Limb (tissue), 2 donors: ENCODE measurements around the gene ODF2L.
"Not testable (repeated sequence)": the region's sequence is repeated elsewhere in the genome, so short reads cannot be mapped to it uniquely, and the experiment has no call there.

Experiments
- DNase-seq, 2 donors: peaks; one replicate each; pipeline ENCODE4 v3.0.0-alpha.2; 2016; ENCODE audit errors: extremely low spot score in 2 of 2

The ODF2L gene

DNA sequence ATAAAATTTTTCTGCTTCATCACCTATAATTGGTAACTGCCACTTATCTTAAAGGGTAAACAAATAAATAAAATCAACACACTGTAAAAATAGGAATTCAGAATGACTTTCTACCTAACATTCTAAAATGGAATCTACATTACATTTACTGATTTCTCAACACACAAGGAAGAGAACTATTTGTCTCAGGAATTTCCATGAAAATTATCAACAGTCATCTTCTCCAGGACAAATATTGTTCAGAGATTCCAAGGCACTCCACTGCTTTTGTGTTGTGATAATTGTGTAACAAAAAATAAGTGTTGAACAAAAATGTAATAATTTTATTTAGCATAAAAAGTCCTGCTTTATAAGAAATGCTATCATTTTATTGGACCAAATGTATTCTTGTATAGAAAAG lies 7.3 kb downstream of the ODF2L start:
- no peak for DNase-seq

DNA sequence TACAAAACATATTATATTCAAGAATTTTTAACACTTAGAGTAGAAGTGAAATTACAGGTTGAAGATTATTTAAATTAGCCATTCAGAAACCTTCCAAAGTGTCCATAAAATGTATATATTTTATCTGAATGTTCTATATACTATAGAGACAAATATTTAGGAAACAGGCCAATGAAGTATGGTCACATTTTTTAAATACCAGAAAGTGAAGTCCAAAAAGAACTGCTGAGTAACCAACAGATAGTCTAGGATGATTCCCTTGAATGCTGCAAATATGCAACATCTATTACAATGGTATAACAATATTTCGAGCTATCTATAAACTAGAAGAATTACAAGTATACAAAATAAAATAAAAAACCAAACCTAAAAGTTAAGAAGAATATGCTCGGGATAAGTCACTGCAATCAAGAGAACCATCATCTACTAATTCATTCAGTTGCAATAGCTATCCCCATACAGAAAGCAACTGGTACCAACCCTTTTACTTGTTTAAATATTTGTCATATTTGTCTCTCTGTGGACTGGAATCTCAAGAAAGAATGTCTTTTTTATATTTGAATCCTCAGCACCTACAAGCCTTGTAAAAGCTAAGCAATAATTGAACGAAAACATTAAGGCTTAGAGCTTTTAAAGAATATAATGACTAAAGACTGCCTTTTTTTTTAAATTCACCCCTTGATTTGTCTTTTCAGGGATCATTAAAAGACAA lies 8.1 kb downstream of the ODF2L start:
- DNase-seq = no peak

DNA sequence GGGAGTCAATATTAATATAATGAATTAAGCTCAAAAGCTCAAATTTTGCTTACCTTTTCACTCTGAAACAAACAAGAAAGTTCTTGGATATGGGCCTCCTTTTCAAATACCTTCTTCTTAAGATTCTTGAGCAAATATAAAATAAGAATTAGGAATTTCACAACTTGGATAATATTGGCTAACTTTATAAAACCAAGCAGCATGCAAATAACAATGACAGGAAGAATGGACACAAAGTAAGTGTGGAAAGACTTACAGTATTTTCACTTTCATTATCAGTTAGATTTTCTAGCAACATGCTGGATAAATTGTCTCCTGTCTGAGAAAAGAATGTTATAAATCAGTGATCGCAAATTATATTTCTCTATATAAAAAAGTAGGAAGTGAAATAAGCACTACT lies 13.2 kb downstream of the ODF2L start:
- no peak for DNase-seq

DNA sequence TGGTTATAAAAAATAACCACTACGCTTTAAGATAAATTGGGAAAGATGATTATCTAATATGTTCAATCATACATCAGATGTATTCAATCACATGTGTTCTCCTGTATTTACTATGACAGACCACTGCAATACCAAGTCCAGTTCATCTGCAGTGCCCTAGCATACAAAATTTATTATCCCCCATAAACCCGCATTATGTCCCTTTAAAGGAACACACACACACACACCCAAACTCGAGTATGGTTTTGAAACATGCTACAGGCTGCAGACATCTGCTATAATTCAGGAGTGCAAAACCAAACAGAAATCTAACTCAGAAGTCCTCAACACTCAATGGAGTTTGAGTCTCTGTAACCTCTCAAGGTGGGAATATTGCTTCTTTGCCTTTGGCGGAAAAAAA lies 14.9 kb downstream of the ODF2L start:
- no peak for DNase-seq

- DNase-seq = peak in 1 of 2 donors; percentile 85
These were observed 15.8 kb downstream of the ODF2L start for GRCh38 chr1:86380257-86380861.

DNA sequence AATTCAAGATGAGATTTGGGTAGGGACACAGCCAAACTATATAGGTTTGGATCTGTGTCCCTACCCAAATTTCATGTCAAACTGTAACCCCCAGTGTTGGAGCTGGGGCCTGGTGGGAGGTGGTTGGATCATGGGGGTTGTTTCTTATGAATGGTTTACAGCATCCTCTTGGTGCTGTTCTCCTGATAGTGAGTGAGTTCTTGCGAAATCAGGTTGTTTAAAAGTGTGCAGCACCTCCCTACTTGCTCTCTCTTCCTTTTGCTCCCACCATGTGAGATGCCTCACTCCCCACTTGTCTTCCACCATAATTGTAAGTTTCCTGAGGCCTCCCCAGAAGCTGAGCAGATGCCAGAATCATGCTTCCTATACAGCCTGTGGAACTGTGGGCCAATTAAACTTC lies 17.3 kb downstream of the ODF2L start:
- DNase-seq = no peak

DNA sequence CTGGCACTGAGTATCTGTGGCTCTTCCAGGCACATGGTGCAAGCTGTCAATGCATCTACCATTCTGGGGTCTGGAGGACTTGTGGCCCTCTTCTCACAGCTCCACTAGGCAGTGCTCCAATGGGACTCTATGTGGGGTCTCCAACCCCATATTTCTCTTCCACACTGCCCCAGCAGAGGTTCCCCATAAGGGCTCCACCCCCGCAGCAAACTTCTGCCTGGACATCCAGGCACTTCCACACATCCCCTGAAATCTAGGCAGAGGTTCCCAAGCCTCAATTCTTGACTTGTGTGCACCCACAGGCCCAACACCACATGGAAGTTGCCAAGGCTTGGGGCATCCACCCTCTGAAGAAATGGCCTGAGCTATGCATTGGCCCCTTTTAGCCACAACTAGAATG lies 18.8 kb downstream of the ODF2L start:
- DNase-seq = no peak

DNA sequence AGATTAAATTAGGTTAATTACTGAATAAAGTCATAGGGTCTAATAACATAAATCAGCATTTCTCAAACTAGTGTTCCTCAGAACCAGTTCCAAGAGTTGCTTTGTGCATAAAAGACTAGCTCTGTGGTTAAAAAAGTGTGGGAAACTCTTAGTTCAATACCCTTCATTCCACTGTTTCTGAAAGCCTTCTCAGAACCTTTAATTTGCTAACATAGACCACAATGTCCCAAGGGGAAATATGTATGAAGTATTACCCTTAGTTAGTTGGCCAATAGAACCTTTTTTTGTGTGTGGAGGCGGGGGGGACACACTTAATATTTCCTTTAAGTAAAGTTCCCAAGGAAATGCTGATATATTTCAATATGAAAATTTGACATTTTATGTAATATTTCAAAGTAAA lies 20.4 kb downstream of the ODF2L start:
- DNase-seq = no peak

DNA sequence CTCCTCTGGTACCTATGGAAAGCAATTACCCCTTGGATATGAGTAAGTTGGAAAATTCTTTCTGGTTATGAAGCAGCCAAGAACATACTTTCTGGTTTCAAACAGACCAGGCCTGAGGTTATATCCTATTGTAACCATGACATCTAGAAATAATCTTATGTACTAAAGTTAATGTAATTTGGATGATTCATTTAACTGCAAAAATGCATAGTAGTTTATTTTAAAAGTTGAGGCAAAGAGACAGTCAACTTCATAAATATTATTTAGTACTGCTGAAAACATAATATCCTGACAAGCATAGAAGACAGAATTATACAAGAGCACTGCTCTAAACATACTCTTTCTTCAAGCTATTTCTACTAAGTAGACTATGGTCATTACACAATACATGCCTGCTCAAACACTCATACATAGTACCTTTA lies 25.5 kb downstream of the ODF2L start:
- peak in 1 of 2 donors; percentile 13 for DNase-seq

- DNase-seq = no peak
These were observed 30.2 kb downstream of the ODF2L start for GRCh38 chr1:86365896-86366295.

DNA sequence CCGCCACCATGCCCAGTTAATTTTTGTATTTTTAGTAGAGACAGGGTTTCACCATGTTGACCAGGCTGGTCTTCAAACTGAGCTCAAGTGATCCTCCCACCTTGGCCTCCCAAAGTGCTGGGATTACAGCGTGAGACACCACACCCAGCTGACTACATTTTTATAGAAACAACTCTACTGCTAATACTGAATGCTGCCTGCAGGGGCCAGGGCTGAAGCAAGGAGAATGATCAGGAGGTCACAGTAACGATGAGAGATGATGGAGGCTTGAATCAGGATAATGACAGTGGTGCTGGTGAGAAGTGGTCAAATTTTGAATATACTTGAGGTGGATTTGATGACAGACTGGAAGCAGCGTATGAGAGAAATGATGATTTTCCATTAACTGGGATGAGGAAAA lies 33.3 kb downstream of the ODF2L start:
- no peak for DNase-seq

DNA sequence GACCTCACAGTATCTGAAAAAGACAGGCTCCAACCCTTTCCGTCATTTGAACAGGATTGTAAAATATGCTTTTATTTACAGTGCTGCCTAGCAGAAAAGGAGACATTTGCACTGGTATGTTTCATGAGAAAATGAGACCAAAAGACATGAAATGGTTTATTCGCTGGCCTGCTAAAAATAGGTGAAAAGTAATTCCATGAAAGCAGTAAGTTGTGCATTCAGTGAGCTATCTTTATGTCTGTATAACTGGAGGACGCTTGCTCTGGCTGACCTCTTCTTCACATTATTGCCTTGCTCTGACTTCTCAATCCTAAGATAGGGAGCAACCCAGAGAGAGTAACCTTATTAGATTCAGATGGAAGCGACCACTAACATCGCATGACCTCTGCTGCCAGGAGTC lies 38.3 kb downstream of the ODF2L start:
- no peak for DNase-seq

GRCh38 chr1:86356247-86356646 lies 39.9 kb downstream of the ODF2L start:
- DNase-seq = peak in 1 of 2 donors; percentile 55

- no peak for DNase-seq
These were observed 44.0 kb downstream of the ODF2L start for GRCh38 chr1:86352086-86352485.

DNA sequence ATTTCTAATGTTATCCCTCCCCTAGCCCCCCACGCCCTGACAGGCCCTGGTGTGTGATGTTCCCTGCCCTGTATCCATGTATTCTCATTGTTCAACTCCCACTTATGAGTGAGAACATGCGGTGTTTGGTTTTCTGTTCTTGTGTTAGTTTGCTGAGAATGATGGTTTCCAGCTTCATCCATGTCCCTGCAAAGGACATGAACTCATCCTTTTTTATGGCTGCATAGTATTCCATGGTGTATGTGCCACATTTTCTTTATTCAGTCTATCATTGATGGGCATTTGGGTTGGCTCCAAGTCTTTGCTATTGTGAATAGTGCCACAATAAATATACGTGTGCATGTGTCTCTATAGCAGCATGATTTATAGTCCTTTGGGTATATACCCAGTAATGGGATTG lies 45.9 kb downstream of the ODF2L start:
- not testable (repeated sequence) for DNase-seq

- DNase-seq = no peak
These were observed 49.7 kb downstream of the ODF2L start for GRCh38 chr1:86346388-86346787.

DNA sequence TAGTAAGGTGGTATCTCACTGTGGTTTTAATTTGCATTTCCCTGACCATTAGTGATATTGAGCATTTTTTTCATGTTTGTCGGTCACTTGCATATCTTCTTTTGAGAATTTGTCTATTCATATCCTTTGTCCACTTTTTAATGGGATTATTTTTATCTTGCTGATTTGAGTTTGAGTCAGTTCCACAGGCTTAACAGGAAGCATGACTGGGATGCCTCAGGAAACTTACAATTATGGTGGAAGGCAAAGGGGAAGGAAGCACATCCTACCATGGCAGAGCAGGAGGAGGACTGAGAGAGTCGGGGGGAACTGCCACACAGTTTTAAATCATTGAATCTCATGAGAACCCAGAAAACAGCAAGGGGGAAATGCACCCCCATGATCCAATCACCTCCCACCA lies 51.1 kb downstream of the ODF2L start:
- DNase-seq = no peak

- no peak for DNase-seq
These were observed 56.2 kb downstream of the ODF2L start for GRCh38 chr1:86339906-86340305.

DNA sequence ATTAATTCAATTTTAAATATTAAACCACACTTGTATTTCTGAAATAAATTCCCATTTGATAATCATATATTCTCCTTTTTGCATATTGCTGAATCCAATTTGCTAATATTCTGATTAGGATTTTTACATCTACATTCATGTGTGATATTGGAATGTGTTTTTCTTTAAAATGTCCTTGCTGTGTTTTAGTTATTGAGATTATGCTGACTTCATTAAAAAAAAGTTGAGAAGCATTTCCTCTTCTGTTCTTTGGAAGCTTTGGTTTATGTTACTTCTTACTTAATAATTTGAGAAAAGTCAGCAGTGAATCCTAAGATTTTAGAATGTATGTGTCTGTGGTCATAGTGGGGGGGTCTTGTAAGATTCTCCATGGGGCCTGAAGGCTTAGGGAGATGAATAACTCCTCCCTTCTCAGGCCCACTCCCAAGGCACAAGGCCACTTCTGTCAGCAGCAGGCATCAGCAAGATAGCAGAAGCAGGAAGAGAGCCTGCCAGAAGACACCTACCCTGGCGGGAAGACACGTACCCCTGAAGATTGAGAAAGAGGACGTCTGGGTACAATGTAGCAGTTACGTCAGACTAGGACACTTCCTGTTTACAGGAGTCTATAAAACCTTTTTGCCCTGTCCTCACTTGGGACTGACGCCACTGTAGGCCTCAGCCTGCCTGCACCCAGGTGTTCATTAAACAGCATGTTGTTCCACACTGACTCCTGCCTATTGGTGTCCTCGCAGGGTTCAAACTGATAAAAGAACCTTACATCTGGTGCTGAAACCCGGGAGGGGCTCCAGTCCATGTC lies 56.9 kb downstream of the ODF2L start:
- no peak for DNase-seq

GRCh38 chr1:86335916-86336315 lies 60.2 kb downstream of the ODF2L start:
- DNase-seq = no peak

DNA sequence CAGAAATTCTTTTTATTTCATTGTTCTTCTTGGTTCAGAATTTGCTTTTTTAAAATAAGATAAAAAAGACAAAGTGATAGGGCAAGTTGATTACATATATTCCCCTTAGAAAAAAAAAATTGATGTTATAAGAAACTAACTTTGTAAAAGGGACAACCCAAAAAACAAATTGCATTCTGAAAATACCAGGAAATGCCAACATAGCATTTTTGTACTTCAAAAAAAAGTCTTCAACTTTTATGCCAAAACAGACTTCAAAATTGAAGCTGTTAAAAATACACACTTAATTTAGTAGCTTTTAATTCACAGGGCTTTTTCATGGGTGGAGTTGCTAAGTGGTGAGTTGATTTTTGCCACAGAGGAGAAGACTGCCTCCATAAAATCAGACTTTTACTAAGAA lies 70.9 kb downstream of the ODF2L start:
- no peak for DNase-seq

GRCh38 chr1:86324130-86324822 lies 71.8 kb downstream of the ODF2L start:
- DNase-seq = no peak
